Activated CD8-positive, alpha-beta memory T cell treated with anti-CD3 and anti-CD28 coated beads, Interleukin-2, amount 50 U/mL, for 48 hours (primary cell): ENCODE results near the gene TMCC3.
"Not testable (repeated sequence)": the region's sequence is repeated elsewhere in the genome, so short reads cannot be mapped to it uniquely, and the experiment has no call there.

Source experiments
- DNase-seq: peaks from one replicate; pipeline ENCODE4 v3.0.0-alpha.2; 2020

The TMCC3 gene, protein sequence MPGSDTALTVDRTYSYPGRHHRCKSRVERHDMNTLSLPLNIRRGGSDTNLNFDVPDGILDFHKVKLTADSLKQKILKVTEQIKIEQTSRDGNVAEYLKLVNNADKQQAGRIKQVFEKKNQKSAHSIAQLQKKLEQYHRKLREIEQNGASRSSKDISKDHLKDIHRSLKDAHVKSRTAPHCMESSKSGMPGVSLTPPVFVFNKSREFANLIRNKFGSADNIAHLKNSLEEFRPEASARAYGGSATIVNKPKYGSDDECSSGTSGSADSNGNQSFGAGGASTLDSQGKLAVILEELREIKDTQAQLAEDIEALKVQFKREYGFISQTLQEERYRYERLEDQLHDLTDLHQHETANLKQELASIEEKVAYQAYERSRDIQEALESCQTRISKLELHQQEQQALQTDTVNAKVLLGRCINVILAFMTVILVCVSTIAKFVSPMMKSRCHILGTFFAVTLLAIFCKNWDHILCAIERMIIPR

GRCh38 chr12:94650143-94651056 is at the start of gene TMCC3:
TMCC3 (minus strand) TSS chr12:94650557; CDS start chr12:94650430, 127 bp downstream.
- DNase-seq: no peak

- no peak for DNase-seq
These were observed 49.4 kb upstream of the TMCC3 start for GRCh38 chr12:94699801-94700200.

- DNase-seq: no peak
These were observed 48.2 kb upstream of the TMCC3 start for GRCh38 chr12:94698578-94698977.

GRCh38 chr12:94697631-94698030 is 47.3 kb upstream of the TMCC3 start:
- DNase-seq: no peak

GRCh38 chr12:94694732-94695131 is 44.4 kb upstream of the TMCC3 start:
- no peak for DNase-seq

DNA sequence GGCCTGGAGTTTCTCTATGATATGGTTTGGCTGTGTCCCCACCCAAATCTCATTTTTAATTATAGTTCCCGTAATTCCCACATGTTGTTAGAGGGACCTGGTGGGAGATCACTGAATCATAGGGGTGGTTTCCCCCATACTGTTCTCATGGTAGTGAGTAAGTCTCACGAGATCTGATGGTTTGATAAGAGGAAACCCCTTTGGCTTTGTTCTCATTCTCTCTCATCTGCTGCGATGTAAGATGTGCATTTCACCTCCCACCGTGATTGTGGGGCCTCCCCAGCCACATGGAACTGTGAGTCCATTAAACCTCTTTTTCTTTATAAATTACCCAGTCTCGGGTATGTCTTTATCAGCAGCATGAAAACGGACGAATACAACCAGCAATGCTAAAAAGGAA is 42.5 kb upstream of the TMCC3 start:
- not testable (repeated sequence) for DNase-seq

GRCh38 chr12:94690198-94690771 is 39.9 kb upstream of the TMCC3 start:
- DNase-seq: no peak

GRCh38 chr12:94689646-94690036 is 39.3 kb upstream of the TMCC3 start:
- no peak for DNase-seq

DNA sequence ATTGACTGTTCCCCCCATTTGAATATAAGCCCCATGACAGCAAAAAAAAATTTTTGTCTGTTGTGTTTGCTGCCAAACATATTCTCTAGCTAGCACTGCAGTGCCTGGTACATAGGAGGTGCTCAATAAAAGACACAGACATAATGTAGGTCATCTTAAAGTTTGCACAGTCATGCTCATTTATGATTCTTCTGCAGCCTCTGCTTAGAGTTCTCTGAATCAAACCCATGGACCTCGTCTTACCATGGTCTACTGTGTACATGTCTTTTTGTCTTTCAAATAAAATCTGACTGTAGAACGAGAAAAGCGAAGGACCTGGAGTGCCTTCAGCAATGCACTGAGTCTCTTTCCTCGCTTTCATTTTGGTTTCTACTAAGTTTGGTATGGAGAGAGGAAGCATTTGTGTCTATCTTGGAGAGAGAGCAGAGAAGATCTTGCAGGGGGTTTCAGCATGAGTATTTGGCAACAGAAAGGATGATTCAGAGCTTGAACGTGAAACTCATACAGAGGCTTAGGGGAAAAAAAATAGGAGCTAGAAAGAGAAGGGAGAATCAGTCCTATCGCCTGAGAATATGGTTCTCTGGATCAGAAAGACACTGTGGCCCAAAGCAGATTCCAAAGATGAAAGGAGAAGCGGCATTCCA is 38.8 kb upstream of the TMCC3 start:
- no peak for DNase-seq

DNA sequence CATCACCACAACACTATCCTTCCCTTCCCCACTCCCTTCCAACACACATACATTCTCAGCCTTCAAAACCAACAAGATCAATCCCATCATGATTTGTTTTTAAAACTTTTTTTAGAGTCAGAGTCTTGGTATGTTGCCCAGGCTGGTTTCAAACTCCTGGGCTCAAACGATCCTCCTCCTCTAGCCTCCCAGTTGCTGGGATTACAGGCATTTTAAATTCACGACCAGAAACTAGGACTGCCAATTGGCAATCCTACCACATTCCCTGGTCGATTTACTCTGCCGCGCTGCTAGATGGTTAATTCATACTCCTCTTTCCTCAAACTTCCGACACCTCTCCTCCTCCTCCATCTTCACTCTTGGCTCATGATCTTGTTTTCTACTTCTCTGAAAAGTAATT is 37.5 kb upstream of the TMCC3 start:
- DNase-seq: no peak

DNA sequence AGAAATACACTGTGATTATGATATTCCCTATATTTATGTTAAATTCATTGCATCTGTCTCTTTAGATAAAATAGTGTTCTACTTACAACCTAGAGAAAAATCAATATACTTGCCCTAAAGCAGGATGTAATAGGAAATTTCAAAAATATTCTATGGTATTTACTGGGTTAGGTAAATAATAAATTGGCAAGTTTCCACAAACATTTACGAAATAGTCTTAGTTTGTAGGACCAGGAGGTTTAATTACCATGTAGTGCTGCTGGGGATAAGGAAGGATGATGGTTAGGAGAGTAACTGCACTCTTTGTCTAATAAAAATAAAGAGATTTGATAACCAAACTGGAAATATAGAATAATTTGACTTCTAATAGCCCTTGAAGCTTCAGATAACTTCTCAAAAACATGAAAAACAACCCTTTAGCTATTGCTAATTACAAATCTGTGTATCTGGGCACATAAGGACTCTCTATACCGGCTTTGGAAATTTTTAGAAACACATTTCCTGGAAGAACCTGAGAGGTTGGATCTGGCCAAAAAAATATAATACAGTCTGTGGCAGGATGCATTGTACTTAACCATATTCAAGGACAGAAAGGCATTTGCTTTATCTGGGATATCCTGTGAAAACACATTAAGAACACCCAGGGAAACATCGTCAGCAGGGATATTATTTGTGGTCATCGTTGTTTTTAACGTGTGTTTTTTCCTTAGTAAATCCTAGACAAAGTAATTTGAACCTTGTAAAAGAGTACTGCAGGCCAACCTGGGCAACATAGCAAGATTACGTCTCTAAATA is 36.7 kb upstream of the TMCC3 start:
- DNase-seq: no peak

DNA sequence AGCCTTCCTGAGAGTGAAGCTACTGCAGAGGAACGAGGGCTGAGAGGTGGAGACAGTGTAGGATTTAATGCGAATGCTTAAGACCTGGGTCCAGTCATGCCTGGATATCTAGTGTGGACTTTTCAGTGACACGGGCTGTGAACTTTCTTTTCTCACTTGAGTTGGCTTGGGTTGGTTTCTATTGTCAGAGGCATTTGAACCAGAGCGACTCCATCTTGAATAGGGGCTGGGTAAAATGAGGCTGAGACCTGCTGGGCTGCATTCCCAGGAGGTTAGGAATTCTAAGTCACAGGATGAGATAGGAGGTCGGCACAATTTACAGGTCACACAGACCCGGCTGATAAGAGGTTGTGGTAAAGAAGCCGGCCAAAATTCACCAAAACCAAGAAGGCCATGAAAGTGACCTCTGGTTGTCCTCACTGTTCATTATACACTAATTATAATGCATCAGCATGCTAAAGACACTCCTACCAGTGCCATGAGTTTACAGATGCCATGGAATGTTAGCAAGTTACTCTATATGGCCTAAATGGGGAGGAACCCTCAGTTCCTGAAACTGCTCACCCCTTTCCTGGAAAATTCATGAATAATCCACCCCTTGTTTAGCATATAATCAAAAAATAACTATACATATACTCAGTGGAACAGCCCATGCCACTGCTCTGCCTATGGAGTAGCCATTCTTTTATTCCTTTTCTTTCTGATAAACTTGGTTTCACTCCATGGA is 34.2 kb upstream of the TMCC3 start:
- DNase-seq: no peak

DNA sequence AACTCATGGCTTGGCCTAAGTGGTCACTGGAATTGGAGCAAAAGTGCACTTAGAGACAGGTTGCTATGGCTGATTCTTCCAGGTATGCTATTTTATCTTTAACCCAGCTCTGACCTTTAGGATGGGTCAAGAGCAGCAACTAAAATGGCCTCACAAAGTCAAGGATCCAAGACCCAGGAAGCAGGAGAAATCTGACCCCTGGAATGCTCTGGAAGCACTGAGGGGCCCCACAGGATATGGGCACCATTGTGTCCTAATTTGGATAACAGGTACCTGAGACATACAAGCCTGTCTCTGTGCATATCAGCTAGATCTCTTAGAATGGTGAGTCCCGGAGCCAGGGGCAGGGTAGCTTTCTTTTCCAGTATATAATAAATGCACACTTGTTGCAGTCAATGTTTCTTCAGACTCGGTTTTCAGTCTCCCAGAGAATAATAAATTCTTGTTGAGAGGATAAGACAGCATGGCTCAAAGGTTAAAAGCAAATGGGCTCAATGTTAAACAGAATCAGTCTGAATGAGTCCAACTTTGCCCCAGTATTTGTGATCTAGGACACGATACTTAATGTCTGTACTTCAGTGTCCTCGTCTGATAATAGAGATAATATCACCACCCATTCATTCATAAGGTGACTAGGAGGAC is 29.3 kb upstream of the TMCC3 start:
- no peak for DNase-seq

DNA sequence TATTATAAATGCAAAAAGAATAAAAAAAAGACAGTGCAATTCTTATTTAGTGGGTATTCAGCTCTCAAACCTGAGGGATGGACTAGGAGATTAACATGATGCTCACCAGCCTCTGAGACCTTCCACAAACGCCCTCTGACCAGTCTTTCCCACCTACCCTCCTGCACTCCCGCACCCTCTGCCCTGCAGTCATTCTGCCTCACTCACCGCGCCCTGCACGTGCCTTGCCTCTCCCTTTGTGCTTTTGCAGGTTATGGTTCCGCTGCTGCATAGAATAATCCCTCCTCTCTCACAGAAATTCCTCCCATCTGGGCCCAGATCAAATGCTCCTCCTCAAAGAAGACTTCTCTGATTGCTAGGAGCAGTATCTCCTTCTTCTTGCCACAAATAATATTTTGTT is 28.5 kb upstream of the TMCC3 start:
- DNase-seq: no peak

DNA sequence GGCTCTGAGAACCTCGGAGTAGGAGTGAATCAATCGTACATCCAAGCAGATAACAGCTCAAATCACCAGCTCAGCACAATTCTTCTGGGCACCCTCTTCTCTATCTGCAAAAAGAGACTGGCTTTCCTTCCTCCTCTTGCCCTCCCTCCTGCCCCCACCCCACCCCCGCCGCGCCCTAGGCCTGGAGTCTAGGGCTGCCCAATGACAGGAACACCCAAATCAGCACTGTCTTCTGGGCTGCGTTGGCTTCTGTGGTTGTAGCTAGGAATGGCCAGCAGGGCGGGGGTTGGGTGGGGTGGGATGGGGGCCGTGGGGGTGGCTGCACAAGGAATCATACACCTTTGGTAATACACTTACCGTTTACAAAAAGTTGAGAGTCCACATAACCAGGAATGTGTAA is 28.0 kb upstream of the TMCC3 start:
- no peak for DNase-seq

GRCh38 chr12:94677778-94678177 is 27.4 kb upstream of the TMCC3 start:
- DNase-seq: no peak

- DNase-seq: no peak
These were observed 26.6 kb upstream of the TMCC3 start for GRCh38 chr12:94676922-94677321.

DNA sequence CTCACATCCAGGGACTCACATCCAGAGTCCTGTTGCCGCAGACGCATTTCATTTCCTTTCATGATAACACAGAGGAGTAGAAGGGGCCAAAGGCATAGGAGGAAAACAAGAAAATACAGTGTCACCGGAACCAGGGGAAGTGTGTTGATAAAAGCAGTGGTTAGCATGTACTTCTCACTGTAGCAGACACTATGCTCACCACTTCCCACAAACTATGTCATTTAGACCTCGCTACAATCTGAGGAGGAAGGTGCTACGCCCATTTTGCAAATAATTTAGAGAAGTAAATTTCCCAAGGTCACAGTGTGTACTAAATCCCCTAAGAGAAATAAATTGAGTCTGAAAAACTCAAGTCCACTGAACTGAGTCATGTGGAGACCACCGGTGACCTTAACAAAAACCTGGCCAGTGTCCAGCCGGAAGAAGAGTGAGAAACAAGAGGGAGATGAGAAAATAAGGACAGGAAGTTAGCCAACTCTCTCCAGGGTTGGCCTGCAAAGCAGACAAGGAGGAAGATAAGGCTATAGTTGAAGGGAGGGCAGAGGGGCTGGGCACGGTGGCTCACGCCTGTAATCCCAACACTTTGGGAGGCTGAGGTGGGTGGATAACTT is 25.8 kb upstream of the TMCC3 start:
- DNase-seq: no peak

DNA sequence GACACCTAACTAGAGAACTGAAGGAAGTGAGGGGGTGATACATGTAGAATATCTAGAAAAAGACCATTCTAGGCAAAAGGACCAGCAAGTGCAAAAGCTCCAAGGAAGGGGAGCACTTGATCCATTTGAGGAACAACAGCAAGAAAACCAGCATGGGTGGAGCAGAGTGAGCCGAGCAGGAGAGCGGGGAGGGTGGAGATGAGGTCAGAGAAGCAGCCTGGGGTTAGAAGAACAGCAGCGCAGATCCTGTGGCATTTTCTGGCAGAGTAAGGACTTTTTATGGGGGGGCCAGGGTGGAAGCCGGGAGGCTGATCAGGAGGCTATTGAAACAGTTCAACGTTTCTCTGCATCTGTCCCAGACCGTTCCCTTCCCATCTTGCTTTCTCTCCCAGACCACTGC is 24.5 kb upstream of the TMCC3 start:
- no peak for DNase-seq

- DNase-seq: no peak
These were observed 23.7 kb upstream of the TMCC3 start for GRCh38 chr12:94674051-94674451.
